Ascending aorta (tissue), 2 donors: ENCODE data around the gene TAS2R10. TPM values are rescaled to one million over a fixed set of nuclear protein-coding genes. Genes with fewer than 3 reads are reported as not detected.

ENCODE experiments used
- DNase-seq, 2 donors: peaks; one replicate each; pipeline ENCODE4 v3.0.0-alpha.2; 2019; ENCODE audit warnings: low spot score in 2 of 2
- H3K27ac ChIP-seq, 2 donors: fragments of 200-600 bp; sonication (generic); one replicate each; pipeline ENCODE4 v1.5.1; 2016 to 2017; ENCODE audit warnings: mild to moderate bottlenecking in 1 of 2
- H3K27me3 ChIP-seq: fragments of 200-600 bp; sonication (generic); one replicate; pipeline ENCODE4 v1.5.1; 2017
- H3K36me3 ChIP-seq, 2 donors: fragments of 200-600 bp; sonication (generic); one replicate each; pipeline ENCODE4 v1.5.1; 2016
- H3K4me1 ChIP-seq, 2 donors: fragments of 200-600 bp; sonication (generic); one replicate each; pipeline ENCODE4 v1.5.1; 2016 to 2017; ENCODE audit warnings: mild to moderate bottlenecking in 1 of 2
- H3K4me3 ChIP-seq, 2 donors: fragments of 200-600 bp; sonication (generic); one replicate each; pipeline ENCODE4 v1.5.1; 2016 to 2017; ENCODE audit warnings: mild to moderate bottlenecking in 1 of 2
- H3K9me3 ChIP-seq, 2 donors: fragments of 200-600 bp; sonication (generic); one replicate each; pipeline ENCODE4 v1.5.1; 2016
- intact Hi-C: fragments of 100-400 bp; cut with DNase I; formaldehyde crosslinking; loops from one replicate; pipeline ENCODE4 v1.15.1; 2023
- total RNA-seq: library from RNA; depleted of rRNA; stranded (reverse); fragments of >200 nt; gene quantifications from one replicate; pipeline ENCODE4 v1.1.0, GENCODE V29; 2016
- TF ChIP-seq, protein P1 (sequence below), 3 experiments: fragments of 200-600 bp in 2 of 3; fragments of 450-650 bp in 1 of 3; sonication (generic) in 2 of 3; IDR thresholded peaks; one replicate each; pipeline ENCODE4 v1.5.1; 2016 to 2019; ENCODE audit warnings: antibody characterized with exemption in 3 of 3, mild to moderate bottlenecking in 1 of 3, moderate library complexity in 1 of 3

The TAS2R10 gene
- total RNA-seq, 1 donor from 2014 or later: not detected

DNA sequence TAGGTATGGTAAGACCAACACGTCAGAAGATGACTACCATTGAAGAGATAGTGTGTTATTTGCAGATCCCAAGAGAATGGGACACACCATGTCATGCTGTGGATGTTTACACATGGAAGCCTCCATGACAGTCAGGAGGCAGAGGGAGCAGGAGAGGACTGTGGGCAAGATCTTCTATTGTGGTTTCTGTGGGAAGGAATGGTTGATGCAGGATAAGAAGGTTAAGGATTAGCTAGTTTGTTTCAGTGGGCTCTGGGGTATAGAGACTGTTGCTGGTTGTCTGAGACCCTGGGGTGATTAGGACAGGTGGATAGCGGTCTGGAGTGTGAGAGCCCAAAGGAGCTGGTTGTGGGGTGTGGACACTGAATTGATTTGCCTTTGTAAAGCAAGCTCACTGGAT, 47.1 kb downstream of the TAS2R10 start:
- TF ChIP-seq, protein P1, sequence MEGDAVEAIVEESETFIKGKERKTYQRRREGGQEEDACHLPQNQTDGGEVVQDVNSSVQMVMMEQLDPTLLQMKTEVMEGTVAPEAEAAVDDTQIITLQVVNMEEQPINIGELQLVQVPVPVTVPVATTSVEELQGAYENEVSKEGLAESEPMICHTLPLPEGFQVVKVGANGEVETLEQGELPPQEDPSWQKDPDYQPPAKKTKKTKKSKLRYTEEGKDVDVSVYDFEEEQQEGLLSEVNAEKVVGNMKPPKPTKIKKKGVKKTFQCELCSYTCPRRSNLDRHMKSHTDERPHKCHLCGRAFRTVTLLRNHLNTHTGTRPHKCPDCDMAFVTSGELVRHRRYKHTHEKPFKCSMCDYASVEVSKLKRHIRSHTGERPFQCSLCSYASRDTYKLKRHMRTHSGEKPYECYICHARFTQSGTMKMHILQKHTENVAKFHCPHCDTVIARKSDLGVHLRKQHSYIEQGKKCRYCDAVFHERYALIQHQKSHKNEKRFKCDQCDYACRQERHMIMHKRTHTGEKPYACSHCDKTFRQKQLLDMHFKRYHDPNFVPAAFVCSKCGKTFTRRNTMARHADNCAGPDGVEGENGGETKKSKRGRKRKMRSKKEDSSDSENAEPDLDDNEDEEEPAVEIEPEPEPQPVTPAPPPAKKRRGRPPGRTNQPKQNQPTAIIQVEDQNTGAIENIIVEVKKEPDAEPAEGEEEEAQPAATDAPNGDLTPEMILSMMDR (IDR thresholded peaks at IDR 0.05): no peak
- intact Hi-C loops: no loop called here

More for the DNA sequence above, 47.1 kb downstream of the TAS2R10 start:
- Histone ChIP-seq H3K4me3 (no peak overlapping the region), H3K36me3 (no peaks in the 10 kb centered on the region), H3K9me3 (no peaks in the 10 kb centered on the region), H3K27me3 (no peaks in the 10 kb centered on the region), H3K27ac (no peak overlapping the region), H3K4me1 (no peaks in the 10 kb centered on the region)
- DNase-seq: no peak

Other genes starting within 250 kb of the TAS2R10 start
- gene MAGOHB, start 212.7 kb downstream of the TAS2R10 start, total RNA-seq: 5.4 TPM
- 0.21 TPM for gene STYK1, start 152.3 kb downstream of the TAS2R10 start, total RNA-seq
- gene YBX3, start 103.0 kb downstream of the TAS2R10 start, total RNA-seq: 326 TPM
- gene TAS2R7, start 23.7 kb downstream of the TAS2R10 start, total RNA-seq: not detected
- gene TAS2R8, start 19.1 kb downstream of the TAS2R10 start, total RNA-seq: not detected
- gene TAS2R9, start 16.2 kb downstream of the TAS2R10 start, total RNA-seq: not detected
- gene PRR4, start 23.1 kb upstream of the TAS2R10 start, total RNA-seq: not detected
- gene PRH1, start 57.9 kb upstream of the TAS2R10 start, total RNA-seq: not detected
- gene TAS2R13, start 83.2 kb upstream of the TAS2R10 start, total RNA-seq: 1.4 TPM
- not detected for gene PRH2, start 102.9 kb upstream of the TAS2R10 start, total RNA-seq
- not detected for gene TAS2R14, start 112.9 kb upstream of the TAS2R10 start, total RNA-seq
- not detected for gene TAS2R50, start 160.6 kb upstream of the TAS2R10 start, total RNA-seq
- 4.7 TPM for gene TAS2R20, start 171.9 kb upstream of the TAS2R10 start, total RNA-seq
- not detected for gene TAS2R19, start 196.3 kb upstream of the TAS2R10 start, total RNA-seq
- not detected for gene TAS2R31, start 205.0 kb upstream of the TAS2R10 start, total RNA-seq
- gene TAS2R46, start 235.9 kb upstream of the TAS2R10 start, total RNA-seq: 23.2 TPM